A673 (cell line): Measurements from ENCODE around the gene KIAA0825. TPM values are rescaled to one million over a fixed set of nuclear protein-coding genes. Genes with fewer than 3 reads are reported as not detected.

Experiments
- BruUV-seq: library from RNA; stranded (reverse); fragments of 400-500 nt; replicated peaks from 2 replicates; lab custom pipeline; 2021; lab: Mats Ljungman, UMichigan
- CTCF ChIA-PET: fragments of 300-600 bp; sonication (Branson Sonifier 250); formaldehyde crosslinking; loops from one replicate; lab custom pipeline; 2022; ENCODE audit warnings: antibody characterized with exemption; lab: Charles Lee
- POLR2A ChIA-PET: fragments of 300-600 bp; sonication (Branson Sonifier 250); formaldehyde crosslinking; loops from one replicate; lab custom pipeline; 2022; ENCODE audit warnings: antibody characterized with exemption; ENCODE audit not compliant: low non-redundant PET; lab: Charles Lee
- DNase-seq: peaks from one replicate; pipeline ENCODE4 v3.0.0-alpha.2; 2015; ENCODE audit warnings: low spot score
- H3K27ac ChIP-seq: fragments of 200-600 bp; sonication (generic); 2 replicates; pipeline ENCODE4 v1.5.1; 2016; ENCODE audit warnings: mixed run types, low read depth, mild to moderate bottlenecking, mixed read lengths, antibody characterized with exemption, low read length; ENCODE audit not compliant: poor library complexity, severe bottlenecking
- H3K27me3 ChIP-seq: fragments of 200-600 bp; sonication (generic); replicated peaks from 2 replicates; pipeline ENCODE4 v1.6.1; 2017; ENCODE audit warnings: mixed run types, low read depth, mild to moderate bottlenecking, mixed read lengths, antibody characterized with exemption, low read length; ENCODE audit not compliant: insufficient read depth, poor library complexity
- H3K36me3 ChIP-seq: fragments of 200-600 bp; sonication (generic); 2 replicates; pipeline ENCODE4 v1.6.1; 2016; ENCODE audit warnings: mixed run types, mild to moderate bottlenecking, mixed read lengths, antibody characterized with exemption, low read length; ENCODE audit not compliant: insufficient read depth, poor library complexity, severe bottlenecking
- H3K4me1 ChIP-seq: fragments of 200-600 bp; sonication (generic); 2 replicates; pipeline ENCODE4 v1.6.1; 2017; ENCODE audit warnings: mixed run types, mild to moderate bottlenecking, mixed read lengths, antibody characterized with exemption, low read length; ENCODE audit not compliant: insufficient read depth, poor library complexity, severe bottlenecking
- H3K4me3 ChIP-seq: fragments of 200-600 bp; sonication (generic); 2 replicates; pipeline ENCODE4 v1.5.1; 2016; ENCODE audit warnings: low read depth, mixed run types, mild to moderate bottlenecking, mixed read lengths, low read length; ENCODE audit not compliant: poor library complexity, severe bottlenecking
- H3K9me3 ChIP-seq: fragments of 200-600 bp; sonication (generic); 2 replicates; pipeline ENCODE4 v1.6.1; 2016; ENCODE audit warnings: mixed run types, low read depth, mild to moderate bottlenecking, mixed read lengths, antibody characterized with exemption, low read length; ENCODE audit not compliant: poor library complexity, severe bottlenecking
- CTCF ChIP-seq: fragments of 300-800, 200-600 bp; sonication (generic); conservative IDR thresholded peaks from 2 replicates; pipeline ENCODE4 v1.5.1; 2017; ENCODE audit warnings: low read depth, mild to moderate bottlenecking, antibody characterized with exemption, low read length, moderate library complexity, mixed read lengths
- EZH2 ChIP-seq: fragments of 200-600 bp; sonication (generic); IDR thresholded peaks from 2 replicates; pipeline ENCODE4 v1.6.1; 2017; ENCODE audit warnings: borderline replicate concordance, low read depth, mild to moderate bottlenecking, mixed read lengths, antibody characterized with exemption, low read length; ENCODE audit not compliant: poor library complexity, severe bottlenecking
- intact Hi-C: fragments of 100-400 bp; cut with micrococcal nuclease; formaldehyde crosslinking; loops from one replicate; pipeline ENCODE4 v1.10.0; 2022; ENCODE audit not compliant: unreplicated experiment
- total RNA-seq: library from RNA; stranded (reverse); gene quantifications from 2 replicates; pipeline ENCODE4 v1.2.3, GENCODE V29; 2021

The KIAA0825 gene
- total RNA-seq, 1 experiment from 2014 or later = 1.2 TPM

- no peak overlapping the region for H3K27ac ChIP-seq
- no peak for TF ChIP-seq CTCF
- no peak for TF ChIP-seq EZH2
- H3K27me3 ChIP-seq = no peaks in the 10 kb centered on the region
- H3K36me3 ChIP-seq = peaks cover 24% of the 10 kb centered on the region
- H3K4me1 ChIP-seq = no peaks in the 10 kb centered on the region
- peaks cover 21% of the 10 kb centered on the region for H3K9me3 ChIP-seq
- intact Hi-C loops = no loop called here
- POLR2A ChIA-PET = no interaction called here
- CTCF ChIA-PET = no interaction called here
- H3K4me3 ChIP-seq = no peak overlapping the region
- no TSS peak for BruUV-seq
- no peak for DNase-seq
These were observed 42.1 kb upstream of the KIAA0825 start for GRCh38 chr5:94660506-94660905.

GRCh38 chr5:94658272-94658671, 39.9 kb upstream of the KIAA0825 start:
- Histone ChIP-seq H3K4me1 (no peaks in the 10 kb centered on the region), H3K9me3 (peaks cover 29% of the 10 kb centered on the region), H3K27me3 (no peaks in the 10 kb centered on the region), H3K4me3 (no peak overlapping the region), H3K36me3 (peaks cover 40% of the 10 kb centered on the region), H3K27ac (no peak overlapping the region)
- no TSS peak for BruUV-seq
- no peak for TF ChIP-seq CTCF
- no peak for TF ChIP-seq EZH2
- CTCF ChIA-PET = no interaction called here
- DNase-seq = no peak
- intact Hi-C loops = no loop called here
- POLR2A ChIA-PET = no interaction called here

GRCh38 chr5:94649874-94650273, 31.5 kb upstream of the KIAA0825 start:
- no peak overlapping the region for H3K4me3 ChIP-seq
- H3K36me3 ChIP-seq = peaks cover 10% of the 10 kb centered on the region
- no peaks in the 10 kb centered on the region for H3K4me1 ChIP-seq
- no TSS peak for BruUV-seq
- DNase-seq = no peak
- no peaks in the 10 kb centered on the region for H3K27me3 ChIP-seq
- TF ChIP-seq EZH2 (no peak), CTCF (no peak)
- ChIA-PET POLR2A (no interaction called here), CTCF (no interaction called here)
- intact Hi-C loops = no loop called here
- H3K27ac ChIP-seq = no peak overlapping the region
- H3K9me3 ChIP-seq = peaks cover 1% of the 10 kb centered on the region
